MM.1S (cell line): ENCODE results near the gene WDR43.

Experiments
- DNase-seq: peaks from one replicate; pipeline ENCODE4 v3.0.0-alpha.2; 2015
- H2AFZ ChIP-seq: fragments of 300-600 bp; sonication (generic); 2 replicates; pipeline ENCODE4 v1.6.0; 2016; ENCODE audit warnings: antibody characterized with exemption, low read length
- H3F3A ChIP-seq: fragments of 300-600 bp; sonication (generic); 2 replicates; pipeline ENCODE4 v1.6.1; 2016; ENCODE audit warnings: mild to moderate bottlenecking, antibody characterized with exemption, low read length, moderate library complexity, mixed read lengths; ENCODE audit not compliant: insufficient read depth
- H3K27ac ChIP-seq: fragments of 300-600 bp; sonication (generic); 2 replicates; pipeline ENCODE4 v1.5.1; 2016; ENCODE audit warnings: mild to moderate bottlenecking, low read length
- H3K27me3 ChIP-seq: fragments of 300-600 bp; sonication (generic); replicated peaks from 2 replicates; pipeline ENCODE4 v1.6.0; 2016; ENCODE audit warnings: low read length; ENCODE audit not compliant: insufficient read depth
- H3K36me3 ChIP-seq: fragments of 300-600 bp; sonication (generic); replicated peaks from 2 replicates; pipeline ENCODE4 v1.6.1; 2016; ENCODE audit warnings: mild to moderate bottlenecking, low read length, mixed read lengths; ENCODE audit not compliant: insufficient read depth
- H3K4me1 ChIP-seq: fragments of 300-600 bp; sonication (generic); 2 replicates; pipeline ENCODE4 v1.6.1; 2016; ENCODE audit warnings: low read length, mixed read lengths
- H3K4me2 ChIP-seq: fragments of 300-600 bp; sonication (generic); 2 replicates; pipeline ENCODE4 v1.6.0; 2016; ENCODE audit warnings: low read depth, low read length
- H3K4me3 ChIP-seq: fragments of 300-600 bp; sonication (generic); 2 replicates; pipeline ENCODE4 v1.5.1; 2016; ENCODE audit warnings: low read length, mixed read lengths
- H3K79me2 ChIP-seq: fragments of 300-600 bp; sonication (generic); 2 replicates; pipeline ENCODE4 v1.6.1; 2016; ENCODE audit warnings: mixed run types, low read length, mixed read lengths
- H3K9ac ChIP-seq: fragments of 300-600 bp; sonication (generic); 2 replicates; pipeline ENCODE4 v1.6.1; 2016; ENCODE audit warnings: low read length, mixed read lengths
- H3K9me2 ChIP-seq: fragments of 300-600 bp; sonication (generic); replicated peaks from 2 replicates; pipeline ENCODE4 v1.6.1; 2016; ENCODE audit warnings: mild to moderate bottlenecking, low read length, mixed read lengths; ENCODE audit not compliant: insufficient read depth
- H3K9me3 ChIP-seq: fragments of 300-600 bp; sonication (generic); replicated peaks from 2 replicates; pipeline ENCODE4 v1.6.1; 2016; ENCODE audit warnings: mild to moderate bottlenecking, low read length, mixed read lengths; ENCODE audit not compliant: insufficient read depth
- H4K20me1 ChIP-seq: fragments of 300-600 bp; sonication (generic); 2 replicates; pipeline ENCODE4 v1.6.1; 2016; ENCODE audit warnings: mild to moderate bottlenecking, low read length, moderate library complexity, mixed read lengths; ENCODE audit not compliant: insufficient read depth
- EZH2 ChIP-seq: fragments of 300-600 bp; sonication (generic); optimal IDR thresholded peaks from 2 replicates; pipeline ENCODE3; 2017; ENCODE audit warnings: low read depth, mild to moderate bottlenecking, antibody characterized with exemption, low read length, mixed read lengths
- EZH2phosphoT487 ChIP-seq: fragments of 300-600 bp; sonication (generic); IDR thresholded peaks from 2 replicates; pipeline ENCODE4 v1.6.1; 2018; ENCODE audit warnings: antibody characterized with exemption, low read length
- TF ChIP-seq, protein P1 (sequence below): fragments of 300-600 bp; sonication (generic); IDR thresholded peaks from 2 replicates; pipeline ENCODE4 v1.5.1; 2016; ENCODE audit warnings: antibody characterized with exemption, low read length, mixed read lengths

WDR43 gene

DNA sequence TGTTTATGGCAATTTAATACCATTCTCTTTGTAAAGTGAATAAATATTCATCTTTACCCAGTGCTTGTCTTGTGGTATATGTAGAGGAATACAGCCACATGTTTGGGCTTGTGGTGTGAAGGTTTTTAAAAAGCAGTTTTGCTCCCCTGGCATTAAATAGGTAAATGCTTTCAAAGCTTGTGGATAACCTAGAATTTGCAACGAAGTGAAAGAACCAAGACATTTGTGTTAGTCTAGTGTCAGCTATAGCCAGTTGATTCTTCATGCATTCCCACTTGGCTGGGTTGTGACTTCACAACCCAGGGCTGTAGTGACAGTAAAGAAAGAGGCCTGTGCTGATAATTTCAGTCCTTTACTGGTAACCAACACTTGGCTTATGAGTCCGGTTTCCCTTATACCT lies 53.7 kb downstream of the WDR43 start:
- H3K4me1 ChIP-seq, result no peaks in the 10 kb centered on the region
- no peak overlapping the region for H3K27ac ChIP-seq
- H2AFZ ChIP-seq, result no peak overlapping the region
- peaks cover 3% of the 10 kb centered on the region; the same call in 1 of the 2 replicates for H4K20me1 ChIP-seq
- no peaks in the 10 kb centered on the region for H3K27me3 ChIP-seq
- H3K9ac ChIP-seq, result no peak overlapping the region
- H3K4me3 ChIP-seq, result no peak overlapping the region
- TF ChIP-seq EZH2 (no peak), EZH2phosphoT487 (no peak)
- TF ChIP-seq, protein P1, sequence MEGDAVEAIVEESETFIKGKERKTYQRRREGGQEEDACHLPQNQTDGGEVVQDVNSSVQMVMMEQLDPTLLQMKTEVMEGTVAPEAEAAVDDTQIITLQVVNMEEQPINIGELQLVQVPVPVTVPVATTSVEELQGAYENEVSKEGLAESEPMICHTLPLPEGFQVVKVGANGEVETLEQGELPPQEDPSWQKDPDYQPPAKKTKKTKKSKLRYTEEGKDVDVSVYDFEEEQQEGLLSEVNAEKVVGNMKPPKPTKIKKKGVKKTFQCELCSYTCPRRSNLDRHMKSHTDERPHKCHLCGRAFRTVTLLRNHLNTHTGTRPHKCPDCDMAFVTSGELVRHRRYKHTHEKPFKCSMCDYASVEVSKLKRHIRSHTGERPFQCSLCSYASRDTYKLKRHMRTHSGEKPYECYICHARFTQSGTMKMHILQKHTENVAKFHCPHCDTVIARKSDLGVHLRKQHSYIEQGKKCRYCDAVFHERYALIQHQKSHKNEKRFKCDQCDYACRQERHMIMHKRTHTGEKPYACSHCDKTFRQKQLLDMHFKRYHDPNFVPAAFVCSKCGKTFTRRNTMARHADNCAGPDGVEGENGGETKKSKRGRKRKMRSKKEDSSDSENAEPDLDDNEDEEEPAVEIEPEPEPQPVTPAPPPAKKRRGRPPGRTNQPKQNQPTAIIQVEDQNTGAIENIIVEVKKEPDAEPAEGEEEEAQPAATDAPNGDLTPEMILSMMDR, result no peak
- peaks cover 10% of the 10 kb centered on the region; the same call in 1 of the 2 replicates for H3K79me2 ChIP-seq
- H3F3A ChIP-seq, result no peaks in the 10 kb centered on the region; the same call in 1 of the 2 replicates
- H3K36me3 ChIP-seq, result peaks cover 17% of the 10 kb centered on the region; the same call in 1 of the 2 replicates
- no peaks in the 10 kb centered on the region for H3K9me2 ChIP-seq
- H3K4me2 ChIP-seq, result no peak overlapping the region
- DNase-seq, result no peak
- H3K9me3 ChIP-seq, result no peaks in the 10 kb centered on the region

DNA sequence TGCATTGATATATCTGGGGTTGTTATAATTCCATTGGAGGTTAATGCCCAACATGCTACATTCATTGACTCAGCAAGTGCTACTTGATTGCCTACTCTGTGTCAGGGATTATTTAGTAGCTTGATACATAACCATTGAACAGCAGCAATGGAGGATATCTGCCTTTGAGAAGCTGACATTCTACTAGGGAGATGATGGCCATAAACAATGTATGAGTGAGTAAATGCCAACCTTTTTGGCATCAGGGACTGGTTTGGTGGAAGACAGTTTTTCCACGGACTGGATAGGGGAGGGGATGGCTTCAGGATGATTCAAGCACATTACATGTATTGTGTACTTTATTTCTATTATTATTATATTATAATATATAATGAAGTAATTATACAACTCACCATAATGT lies 54.7 kb downstream of the WDR43 start:
- DNase-seq, result no peak
- no peak overlapping the region for H3K4me3 ChIP-seq
- H3K9me2 ChIP-seq, result no peaks in the 10 kb centered on the region
- peaks cover 17% of the 10 kb centered on the region; the same call in 1 of the 2 replicates for H3K36me3 ChIP-seq
- no peaks in the 10 kb centered on the region for H3K4me1 ChIP-seq
- H3K27me3 ChIP-seq, result no peaks in the 10 kb centered on the region
- TF ChIP-seq EZH2phosphoT487 (no peak), EZH2 (no peak)
- TF ChIP-seq, protein P1, result no peak
- H3K4me2 ChIP-seq, result no peak overlapping the region
- H4K20me1 ChIP-seq, result peaks cover 3% of the 10 kb centered on the region; the same call in 1 of the 2 replicates
- H3K9ac ChIP-seq, result no peak overlapping the region
- H3K79me2 ChIP-seq, result peaks cover 6% of the 10 kb centered on the region; the same call in 1 of the 2 replicates
- no peak overlapping the region for H3K27ac ChIP-seq
- H3K9me3 ChIP-seq, result no peaks in the 10 kb centered on the region
- no peaks in the 10 kb centered on the region; the same call in 1 of the 2 replicates for H3F3A ChIP-seq
- H2AFZ ChIP-seq, result no peak overlapping the region

DNA sequence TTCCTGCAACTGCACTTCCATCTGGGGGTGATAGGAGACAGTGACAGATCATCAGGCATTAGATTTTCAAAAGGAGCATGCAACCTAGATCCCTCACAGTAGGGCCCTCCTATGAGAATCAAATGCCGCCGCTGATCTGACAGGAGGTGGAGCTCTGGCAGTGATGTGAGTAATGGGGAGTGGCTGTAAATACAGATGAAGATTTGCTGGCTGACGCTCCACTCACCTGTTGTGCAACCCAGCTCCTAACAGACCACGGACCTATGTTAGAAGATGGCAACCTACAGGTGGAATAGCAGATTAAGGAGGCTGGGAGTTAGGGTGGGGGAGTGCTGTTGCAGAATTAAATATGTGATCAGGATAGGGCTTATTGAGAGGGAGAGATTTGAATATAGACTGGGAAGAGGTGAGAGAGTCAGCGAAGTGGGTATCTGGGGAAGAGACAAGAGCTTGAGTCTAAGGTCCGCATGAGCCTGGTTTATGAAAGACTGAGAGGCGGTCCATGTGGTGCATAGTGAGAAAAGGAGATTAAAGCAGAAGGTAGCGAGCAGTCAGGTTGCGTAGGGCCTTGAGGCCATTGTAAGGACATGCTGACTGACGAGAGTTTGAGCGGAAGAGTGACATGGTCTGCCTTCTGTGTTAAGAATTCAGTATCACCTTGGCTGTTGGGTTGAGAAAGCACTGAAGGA lies 55.3 kb downstream of the WDR43 start:
- no peak overlapping the region for H2AFZ ChIP-seq
- H3K79me2 ChIP-seq, result peaks cover under 1% of the 10 kb centered on the region; the same call in 1 of the 2 replicates
- no peaks in the 10 kb centered on the region; the same call in 1 of the 2 replicates for H3F3A ChIP-seq
- TF ChIP-seq, protein P1, result no peak
- TF ChIP-seq EZH2, result no peak
- TF ChIP-seq EZH2phosphoT487, result no peak
- peaks cover 3% of the 10 kb centered on the region; the same call in 1 of the 2 replicates for H4K20me1 ChIP-seq
- no peaks in the 10 kb centered on the region for H3K9me3 ChIP-seq
- H3K27me3 ChIP-seq, result no peaks in the 10 kb centered on the region
- no peaks in the 10 kb centered on the region for H3K4me1 ChIP-seq
- H3K36me3 ChIP-seq, result peaks cover 13% of the 10 kb centered on the region; the same call in 1 of the 2 replicates
- H3K4me2 ChIP-seq, result no peak overlapping the region
- no peak overlapping the region for H3K27ac ChIP-seq
- no peak overlapping the region for H3K9ac ChIP-seq
- no peaks in the 10 kb centered on the region for H3K9me2 ChIP-seq
- H3K4me3 ChIP-seq, result no peak overlapping the region
- DNase-seq, result no peak
